Putamen (tissue), 1 donor: ENCODE data around the gene HDLBP.
"Not testable (repeated sequence)": the region's sequence is repeated elsewhere in the genome, so short reads cannot be mapped to it uniquely, and the experiment has no call there.

Experiments
- DNase-seq: peaks from one replicate; pipeline ENCODE4 v3.0.0-alpha.2; 2016; ENCODE audit warnings: low spot score

The HDLBP gene

DNA sequence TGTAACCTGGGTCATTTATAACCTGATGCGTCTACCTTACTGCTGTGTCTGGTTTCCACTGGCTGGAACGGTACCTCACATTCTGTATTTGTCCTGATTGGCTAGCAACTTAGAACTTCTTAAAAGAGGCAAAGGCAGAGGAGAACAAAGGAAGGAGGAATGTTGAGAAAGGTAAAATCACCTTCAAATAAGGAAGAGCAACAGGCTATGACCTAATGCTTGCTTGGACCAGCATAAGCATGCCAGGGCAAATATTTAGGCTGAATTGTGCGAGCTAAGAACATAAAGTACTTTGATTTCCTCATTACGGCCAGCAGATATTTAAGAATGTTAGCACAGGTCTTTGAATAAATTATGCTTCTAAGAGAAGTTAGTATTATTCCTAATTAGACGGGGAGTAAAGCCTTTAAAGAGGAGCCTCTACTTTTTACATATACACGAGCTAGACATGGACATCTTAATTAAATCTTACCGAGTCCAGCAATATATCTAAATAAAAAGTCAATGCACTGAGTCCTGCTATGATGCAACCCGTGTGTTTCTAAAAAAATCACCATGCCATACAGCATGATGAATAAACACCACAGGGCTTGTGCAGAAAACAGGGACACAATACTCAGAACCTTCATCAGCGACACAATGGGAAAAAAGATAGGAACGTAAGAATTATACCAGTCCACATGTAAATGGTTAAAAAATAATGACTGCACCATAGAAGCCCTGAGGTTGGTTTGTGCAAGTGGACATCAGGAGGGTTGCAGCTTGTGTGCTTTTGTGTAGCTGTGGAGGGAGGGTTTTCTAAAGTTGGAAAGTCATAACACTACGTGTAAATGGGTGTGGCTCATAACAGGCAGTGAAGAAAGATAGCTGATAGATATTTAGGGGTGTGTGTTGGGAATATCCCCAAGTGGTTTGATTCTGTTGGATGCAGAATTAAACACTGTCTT lies 14.5 kb upstream of the HDLBP start:
- no peak for DNase-seq

DNA sequence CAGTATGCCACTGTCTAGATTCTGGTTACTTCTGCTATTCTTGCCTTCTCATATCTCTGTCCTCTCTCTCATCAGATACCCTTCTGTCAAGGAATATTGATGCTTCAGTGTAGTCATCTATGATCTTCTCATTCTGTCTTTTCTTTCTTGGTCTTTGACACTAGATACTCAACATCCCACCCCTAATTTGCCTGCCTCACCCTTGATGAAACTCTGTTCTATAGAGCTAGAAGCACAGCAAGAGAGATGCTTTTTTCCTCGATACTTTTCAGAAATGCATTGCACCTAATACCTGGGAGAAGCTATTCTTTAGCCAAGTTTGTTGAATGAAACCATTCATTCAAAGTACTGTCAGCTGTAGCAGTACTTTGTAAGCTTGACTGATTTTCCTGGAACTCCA lies 9.8 kb upstream of the HDLBP start:
- no peak for DNase-seq

DNA sequence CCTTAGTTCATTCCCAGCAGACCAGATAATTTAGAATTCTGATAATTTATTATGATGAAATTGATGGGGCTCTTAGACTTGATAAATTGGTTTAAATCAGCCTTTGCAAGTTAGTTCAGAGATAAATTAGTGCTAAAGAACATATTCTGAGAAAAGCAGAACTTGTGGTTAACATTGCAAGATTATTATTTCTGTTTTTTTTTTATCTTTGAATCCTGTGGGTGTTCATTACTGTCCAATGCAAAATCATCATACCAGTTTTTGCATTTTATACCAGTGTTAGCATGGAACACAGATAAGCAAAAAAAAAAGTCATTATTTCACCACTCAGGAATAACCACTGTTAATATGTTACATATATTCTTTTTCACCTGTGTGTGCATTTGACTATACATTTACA lies 9.3 kb upstream of the HDLBP start:
- no peak for DNase-seq

DNA sequence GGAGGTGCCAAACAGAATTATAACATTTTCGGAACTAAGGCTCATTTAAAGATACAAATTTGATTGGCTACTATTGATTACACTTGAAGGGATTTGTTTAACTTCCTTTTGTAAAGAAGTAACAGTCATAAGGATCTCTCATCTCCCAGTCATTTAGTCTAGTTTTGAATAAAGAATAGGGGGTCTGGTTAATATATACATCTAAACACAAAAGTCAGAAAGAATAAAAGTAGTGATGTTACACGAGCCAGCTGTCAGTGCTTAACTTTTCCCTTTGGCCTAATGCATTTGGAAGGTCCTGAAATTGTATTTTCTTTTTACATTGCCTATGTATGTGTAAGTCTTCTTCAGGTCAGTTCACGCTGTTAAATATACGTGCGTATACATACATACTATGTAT lies 8.3 kb upstream of the HDLBP start:
- DNase-seq, result no peak

DNA sequence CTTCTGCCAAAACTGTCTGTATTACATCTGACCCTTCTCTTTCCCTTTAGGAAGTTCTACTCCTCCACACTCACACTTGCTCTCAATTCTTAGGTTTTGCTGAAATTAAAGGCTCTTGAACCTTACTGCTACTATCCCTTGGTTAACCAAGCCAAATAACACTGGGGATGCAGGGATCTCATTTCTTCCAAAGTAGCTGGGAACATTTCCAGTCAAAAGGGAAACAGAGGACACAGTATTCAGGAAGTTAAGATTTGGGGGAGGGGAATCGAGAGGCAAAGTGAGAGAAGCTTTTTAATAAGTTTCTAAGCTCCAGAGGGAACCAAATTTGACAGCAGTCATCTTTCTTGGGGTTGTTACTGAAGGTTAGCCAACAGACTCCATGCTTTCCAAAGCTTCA lies 6.4 kb upstream of the HDLBP start:
- no peak for DNase-seq

DNA sequence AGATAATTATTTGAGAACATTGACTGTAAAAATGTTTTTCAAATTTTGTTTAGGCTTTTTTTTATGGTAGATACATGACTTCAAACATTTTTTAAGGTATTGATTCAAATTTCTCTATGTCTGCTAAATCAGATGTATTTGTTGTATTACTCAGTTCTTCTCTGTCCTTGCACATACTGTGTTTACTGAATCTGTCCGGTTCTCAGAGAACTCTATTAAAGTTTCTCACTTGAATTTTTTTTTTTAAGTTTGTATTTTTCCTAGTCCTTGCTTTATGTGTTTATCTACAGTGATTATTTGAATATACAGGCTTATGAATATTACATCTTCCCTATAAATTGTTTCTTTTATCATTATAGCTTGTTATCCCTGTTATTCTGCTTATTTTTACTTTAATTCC lies 5.6 kb upstream of the HDLBP start:
- no peak for DNase-seq

DNA sequence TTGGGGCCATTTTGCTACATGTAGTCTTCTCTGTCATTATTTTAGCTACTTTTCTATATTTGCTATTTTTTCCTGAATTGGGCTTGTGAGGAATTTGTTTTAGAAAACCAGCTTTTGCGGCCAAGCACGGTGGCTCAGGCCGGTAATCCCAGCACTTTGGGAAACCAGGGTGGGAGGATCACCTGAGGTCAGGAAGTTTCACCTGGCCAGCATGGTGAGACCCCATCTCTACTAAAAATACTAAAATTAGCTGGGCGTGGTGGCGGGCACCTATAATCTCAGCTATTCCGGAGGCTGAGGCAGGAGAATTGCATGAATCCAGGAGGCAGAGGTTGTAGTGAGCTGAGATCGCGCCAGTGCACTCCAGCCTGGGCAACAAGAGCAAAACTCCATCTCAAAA lies 4.9 kb upstream of the HDLBP start:
- DNase-seq, result no peak

DNA sequence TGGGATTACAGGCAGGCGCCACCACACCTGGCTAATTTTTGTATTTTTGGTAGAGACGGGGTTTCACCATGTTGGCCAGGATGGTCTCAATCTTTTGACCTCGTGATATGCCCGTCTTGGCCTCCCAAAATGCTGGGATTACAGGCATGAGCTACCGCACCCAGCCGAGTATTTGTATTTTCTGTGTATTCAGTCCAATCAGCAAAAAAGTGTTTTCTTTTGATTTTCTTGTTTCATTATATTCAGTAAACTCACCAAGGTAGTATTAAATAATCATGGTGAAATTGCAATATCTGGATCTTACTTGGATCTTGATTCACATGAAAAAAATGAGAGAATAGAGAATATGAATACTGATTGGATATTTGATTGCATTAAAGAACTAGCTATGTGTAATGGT lies 3.4 kb upstream of the HDLBP start:
- DNase-seq, result not testable (repeated sequence)

DNA sequence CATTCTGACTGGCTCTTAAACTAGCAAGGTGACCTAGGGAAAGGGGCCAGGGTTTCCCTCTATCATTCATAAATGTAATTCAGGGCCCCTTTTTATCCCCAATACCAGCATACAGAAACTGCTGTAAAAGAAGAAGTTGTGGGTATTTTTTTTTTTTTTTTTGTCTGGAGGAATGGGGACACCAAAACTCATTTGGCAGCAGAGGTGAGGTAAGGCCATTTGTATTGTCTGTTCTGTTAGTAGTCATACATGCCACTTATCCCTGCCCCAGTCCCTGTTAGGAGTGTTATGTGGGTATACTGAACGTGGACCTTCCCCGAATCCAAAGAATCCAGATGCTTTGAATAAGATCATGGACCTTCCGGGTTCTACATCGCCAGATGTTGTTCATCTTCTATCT lies 1.9 kb upstream of the HDLBP start:
- DNase-seq, result no peak

DNA sequence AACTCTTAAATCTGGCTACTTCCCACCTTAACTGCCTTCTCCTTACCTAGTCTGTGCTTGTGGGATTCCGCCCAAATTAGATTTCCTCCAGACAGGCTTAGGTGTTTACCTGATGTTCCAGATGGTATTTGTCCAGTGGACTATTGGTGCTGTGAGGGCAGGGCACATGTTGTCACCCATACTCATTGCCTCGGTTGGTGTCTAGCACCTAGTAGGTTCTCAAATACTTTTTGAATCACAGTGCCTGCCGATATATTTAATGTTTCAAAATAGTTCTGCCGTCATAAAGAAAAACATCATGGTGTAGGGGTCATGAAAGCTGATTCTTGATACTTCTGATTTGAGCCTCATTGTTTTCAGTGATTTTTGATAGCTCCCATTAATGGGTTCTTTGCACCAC lies 1.4 kb upstream of the HDLBP start:
- no peak for DNase-seq

DNA sequence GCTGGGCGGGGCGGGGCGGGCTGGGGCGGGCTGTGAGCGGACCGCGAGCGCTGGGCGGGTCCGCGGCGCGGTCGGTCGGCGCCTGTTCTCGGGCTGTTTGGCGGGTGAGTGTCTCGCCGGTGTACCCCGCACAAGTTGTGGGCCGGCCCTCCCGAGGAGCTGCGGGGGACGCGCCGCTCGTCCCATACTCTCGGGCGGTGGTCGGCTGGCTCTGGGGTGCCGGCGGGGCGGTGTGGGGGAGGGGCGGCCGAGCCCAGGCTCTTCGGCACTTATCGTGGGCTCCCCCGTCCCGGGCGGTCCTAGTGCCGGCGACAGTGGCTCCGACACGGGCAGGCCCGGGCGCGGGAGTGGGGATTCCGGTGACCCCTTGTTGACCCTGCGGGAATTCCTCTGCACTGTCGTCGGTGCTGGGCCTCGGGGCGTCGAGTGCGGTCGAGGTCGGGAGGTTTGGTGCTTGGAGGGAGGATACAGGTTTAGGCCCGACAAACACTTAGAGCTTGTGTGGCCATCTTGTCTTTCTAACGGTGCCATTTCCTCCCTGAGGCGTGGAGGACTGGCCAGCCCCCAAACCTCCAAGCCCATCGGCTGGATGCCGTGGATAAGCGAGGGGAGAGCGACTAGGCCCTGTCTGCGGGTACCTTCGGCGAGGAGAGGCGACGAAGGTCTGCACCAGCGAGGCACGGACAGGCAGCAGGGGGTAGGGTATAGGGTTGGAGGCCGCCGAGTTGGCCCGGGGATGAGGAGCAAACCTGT lies 583 bp upstream of the HDLBP start, which contains the start of gene SEPTIN2:
Gene SEPTIN2, plus strand, starts transcription at position 47 of the 753 bp plus-strand sequence. CDS start 8,308 bp downstream, outside the sequence.
- DNase-seq, result no peak

DNA sequence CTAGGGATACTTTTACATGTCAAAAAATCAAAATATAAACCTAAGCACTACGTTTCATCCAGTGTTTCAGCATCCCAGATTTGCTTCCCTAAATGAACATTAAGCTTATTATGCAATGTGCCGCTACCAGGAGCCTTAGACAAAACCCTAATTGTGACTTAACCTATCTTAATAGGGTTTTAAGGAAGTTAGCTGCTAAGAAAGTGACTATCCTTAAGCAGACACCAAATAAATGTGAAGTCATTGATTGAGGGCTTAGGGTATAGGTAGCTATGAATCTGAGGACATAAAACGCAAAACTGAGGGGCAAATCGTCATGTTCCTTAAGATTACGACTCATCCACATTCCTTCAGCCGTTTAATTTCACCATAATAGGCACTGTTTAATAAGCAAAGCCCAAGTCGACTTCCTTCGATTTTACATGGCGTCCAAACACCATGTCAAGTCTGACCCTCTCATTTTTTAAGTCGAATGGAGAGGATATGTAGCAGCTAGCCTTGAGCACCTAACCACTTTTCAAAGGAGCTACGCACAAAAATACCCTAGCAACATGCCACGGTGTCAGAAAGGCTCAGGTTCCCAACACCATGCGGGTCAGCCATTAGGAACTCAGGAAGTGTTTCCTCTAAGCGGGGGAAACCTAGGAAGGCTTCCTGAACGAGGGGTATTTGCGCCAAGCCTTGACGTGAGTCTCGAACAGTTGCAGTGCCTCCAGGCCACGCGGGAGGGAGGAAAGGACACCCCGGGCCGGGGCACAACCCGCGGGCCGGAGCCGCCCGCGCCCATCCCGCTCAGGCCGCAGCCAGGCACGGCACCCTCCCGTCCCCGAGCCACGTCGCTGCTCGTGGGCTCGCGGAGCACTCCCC lies 1.0 kb downstream of the HDLBP start:
- peak; percentile 12 for DNase-seq

DNA sequence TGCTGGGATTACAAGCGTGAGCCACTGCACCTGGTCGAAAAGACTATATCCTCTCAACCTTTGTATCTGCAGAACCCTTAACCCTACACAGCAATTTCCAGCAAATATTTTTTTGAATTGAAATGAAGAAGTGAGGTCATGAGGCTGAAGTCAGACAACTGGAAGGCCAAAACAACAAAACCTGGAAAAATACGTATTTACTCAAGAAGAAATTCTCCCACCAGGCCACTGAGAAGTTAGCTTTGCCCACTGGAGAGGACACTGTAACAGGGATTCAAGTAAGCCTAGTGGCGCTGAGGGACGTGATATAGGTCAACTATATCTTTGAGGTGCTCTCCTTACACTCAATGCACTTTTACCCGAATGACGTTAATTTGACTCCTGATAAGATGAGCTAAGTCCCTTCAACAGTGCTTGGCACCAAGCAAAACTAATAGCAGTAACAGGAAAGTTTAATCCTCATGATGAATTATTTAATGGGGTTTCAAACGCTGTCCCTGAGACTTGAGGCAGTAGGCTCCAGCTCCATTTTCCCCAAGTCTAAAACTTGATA lies 1.9 kb downstream of the HDLBP start:
- no peak for DNase-seq

DNA sequence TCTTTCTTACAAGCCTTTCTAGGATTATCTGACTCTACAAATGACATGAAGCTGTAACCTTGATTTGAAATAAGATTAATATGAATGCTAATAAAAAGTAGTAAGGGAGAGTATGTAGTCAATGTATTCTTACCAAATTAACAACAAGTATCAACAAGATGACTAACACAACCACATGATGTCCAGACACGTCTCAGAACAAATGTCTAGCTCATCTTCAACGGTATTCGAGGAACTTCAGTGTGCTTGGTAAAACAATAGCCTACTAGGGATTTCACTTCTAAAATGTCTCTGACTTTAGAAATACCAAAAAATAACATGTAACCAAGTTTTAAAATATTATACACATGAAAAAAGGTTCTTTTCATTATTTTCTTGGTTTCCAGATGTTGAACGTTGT lies 3.4 kb downstream of the HDLBP start:
- DNase-seq, result no peak

DNA sequence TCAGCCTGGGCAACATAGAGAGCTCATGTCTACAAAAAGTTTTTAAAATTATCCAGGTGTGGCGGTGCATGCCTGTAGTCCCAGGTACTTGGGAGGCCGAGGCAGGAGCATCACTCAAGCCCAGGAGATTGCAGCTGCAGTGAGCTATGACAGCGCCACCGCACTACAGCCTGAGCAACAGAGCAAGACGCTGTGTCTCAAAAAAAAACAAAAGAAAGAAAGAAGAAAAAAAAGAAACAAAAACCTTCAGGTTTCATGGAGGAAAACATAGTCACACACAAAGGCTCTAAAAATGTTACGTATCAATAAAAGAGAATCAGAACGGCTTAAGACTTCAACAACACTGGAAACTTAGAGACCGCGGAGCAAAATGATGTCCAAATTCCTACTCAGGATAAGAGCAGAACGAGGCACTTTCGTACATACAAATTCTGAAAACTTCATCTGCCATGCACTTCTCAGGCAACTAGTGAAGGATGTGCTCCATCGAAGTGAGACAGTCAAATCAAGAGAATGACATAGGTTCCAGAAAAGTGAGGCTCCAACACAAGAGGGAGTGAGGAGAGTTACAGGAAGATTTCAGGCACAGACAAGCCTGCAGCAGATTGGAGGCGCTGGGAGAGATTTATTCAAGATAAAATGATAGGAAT lies 4.4 kb downstream of the HDLBP start:
- DNase-seq, result no peak

DNA sequence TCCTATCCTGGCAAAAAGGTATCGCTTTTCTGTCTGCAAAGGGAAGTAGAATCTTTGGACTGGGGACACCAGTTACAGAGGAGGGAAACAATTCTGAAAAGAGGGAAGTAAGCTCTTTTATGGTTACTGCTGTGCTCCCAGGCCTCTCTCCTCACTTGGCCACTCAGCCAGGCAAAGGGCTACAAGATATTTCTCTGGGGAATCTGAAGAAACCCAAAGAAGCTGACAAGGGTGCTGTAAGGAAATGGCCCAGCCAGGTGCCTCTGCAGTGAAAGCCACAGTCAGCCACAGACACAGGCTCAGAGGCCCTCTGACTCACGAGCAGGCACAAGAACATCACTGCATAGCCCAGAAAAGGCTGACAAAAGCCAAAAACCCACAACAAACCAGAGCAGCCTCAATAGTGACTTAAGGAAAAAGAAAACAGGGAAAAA lies 5.8 kb downstream of the HDLBP start:
- DNase-seq, result no peak

DNA sequence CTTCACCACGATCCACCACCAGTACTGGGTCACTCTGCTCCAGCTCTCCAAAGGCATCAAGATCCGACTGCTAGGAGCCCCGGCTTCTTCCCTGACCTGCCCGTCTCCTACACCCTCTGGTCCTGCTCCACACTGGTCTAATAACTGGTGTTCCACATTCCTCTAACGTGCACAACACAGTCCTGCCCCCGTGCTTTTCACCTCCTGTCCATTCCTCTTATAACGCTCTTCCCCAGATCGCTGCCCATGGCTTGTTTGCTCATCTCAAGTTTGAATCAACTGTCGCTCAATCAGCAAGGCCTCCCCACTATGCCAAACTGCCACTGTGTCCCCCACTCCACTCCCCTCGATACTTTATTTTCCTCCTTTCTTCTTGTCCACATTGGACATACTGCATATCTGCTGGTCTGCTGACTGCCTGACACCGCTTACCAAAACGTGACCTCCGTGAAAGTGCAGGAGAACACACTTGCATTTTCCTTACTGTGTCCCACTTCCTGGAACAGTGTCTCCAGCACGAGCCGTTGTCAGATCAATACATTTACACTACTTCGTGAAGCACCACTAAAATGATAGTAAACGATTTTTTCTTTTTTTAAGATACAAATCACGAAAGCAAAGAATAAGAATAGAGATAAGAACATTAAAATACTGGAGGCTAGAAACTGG lies 6.5 kb downstream of the HDLBP start:
- DNase-seq, result no peak

DNA sequence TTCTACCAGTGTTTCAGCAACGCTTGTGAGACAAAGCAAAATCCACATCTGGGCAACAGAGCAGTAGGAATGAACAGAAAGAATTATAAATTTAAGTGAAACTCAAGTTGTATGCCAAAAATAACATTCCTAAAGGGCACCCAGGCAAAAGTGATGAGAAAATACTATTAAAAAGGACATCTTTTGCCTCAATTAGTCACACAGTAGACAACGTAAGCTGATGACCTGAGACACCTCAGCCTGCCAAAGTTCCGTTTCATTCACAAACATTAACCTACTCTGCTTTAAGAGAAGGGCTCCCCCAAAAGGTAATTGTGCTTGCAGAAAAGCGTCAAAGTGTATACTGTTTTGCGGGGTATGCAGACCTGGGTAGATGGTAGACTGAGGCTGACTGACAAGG lies 7.2 kb downstream of the HDLBP start:
- DNase-seq, result no peak

DNA sequence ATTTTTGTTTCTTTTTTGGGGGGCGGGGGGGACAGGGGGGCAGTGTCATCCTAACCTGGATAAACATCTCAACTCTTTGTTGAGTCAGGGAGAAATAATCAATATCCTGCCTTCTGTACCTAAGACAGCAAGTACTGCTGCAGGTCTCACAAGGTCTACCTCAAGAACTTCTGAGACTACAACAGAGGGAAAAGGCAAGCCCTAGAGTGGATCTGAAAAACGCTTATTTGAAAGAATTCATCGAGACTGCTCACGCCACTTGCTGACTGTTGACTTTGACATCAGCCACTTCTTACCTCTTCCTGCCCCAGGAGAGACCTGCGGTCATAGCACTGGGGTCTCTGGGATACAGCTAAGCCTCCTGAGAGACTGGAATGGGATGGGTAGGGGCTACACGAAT lies 8.4 kb downstream of the HDLBP start:
- no peak for DNase-seq

DNA sequence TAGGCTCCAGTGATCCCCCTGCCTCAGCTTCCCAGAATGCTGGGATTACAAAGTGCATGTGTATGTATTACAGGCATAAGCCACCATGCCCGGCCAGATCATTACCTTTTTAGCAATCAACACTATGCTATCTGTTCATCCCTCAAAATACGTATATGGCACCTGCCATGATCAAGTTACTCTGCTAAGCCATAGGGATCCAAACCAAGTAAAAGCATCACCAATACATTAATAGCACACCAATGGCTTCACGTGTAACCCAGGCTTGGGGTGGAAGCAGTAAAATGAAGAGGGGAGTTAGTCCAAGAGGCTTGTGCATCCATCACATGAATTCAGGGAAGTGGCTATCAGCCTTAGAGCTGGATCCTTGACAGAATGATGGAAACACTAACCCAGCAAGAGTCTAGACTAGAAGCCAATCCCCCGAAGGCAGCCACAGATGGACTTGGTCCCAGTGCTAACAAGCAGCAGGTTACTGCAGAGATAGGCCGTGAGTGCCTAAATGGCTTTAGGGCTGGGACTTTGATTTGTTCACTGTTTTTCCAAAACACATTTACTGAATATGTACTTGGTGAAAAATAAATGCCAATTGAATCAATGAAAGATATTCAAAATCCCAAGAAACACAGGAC lies 11.3 kb downstream of the HDLBP start:
- DNase-seq, result no peak
